ENCODE data around the gene YDJC.
"Not testable (repeated sequence)": the region's sequence is repeated elsewhere in the genome, so short reads cannot be mapped to it uniquely, and the experiment has no call there.

Gene YDJC, protein sequence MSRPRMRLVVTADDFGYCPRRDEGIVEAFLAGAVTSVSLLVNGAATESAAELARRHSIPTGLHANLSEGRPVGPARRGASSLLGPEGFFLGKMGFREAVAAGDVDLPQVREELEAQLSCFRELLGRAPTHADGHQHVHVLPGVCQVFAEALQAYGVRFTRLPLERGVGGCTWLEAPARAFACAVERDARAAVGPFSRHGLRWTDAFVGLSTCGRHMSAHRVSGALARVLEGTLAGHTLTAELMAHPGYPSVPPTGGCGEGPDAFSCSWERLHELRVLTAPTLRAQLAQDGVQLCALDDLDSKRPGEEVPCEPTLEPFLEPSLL

DNA sequence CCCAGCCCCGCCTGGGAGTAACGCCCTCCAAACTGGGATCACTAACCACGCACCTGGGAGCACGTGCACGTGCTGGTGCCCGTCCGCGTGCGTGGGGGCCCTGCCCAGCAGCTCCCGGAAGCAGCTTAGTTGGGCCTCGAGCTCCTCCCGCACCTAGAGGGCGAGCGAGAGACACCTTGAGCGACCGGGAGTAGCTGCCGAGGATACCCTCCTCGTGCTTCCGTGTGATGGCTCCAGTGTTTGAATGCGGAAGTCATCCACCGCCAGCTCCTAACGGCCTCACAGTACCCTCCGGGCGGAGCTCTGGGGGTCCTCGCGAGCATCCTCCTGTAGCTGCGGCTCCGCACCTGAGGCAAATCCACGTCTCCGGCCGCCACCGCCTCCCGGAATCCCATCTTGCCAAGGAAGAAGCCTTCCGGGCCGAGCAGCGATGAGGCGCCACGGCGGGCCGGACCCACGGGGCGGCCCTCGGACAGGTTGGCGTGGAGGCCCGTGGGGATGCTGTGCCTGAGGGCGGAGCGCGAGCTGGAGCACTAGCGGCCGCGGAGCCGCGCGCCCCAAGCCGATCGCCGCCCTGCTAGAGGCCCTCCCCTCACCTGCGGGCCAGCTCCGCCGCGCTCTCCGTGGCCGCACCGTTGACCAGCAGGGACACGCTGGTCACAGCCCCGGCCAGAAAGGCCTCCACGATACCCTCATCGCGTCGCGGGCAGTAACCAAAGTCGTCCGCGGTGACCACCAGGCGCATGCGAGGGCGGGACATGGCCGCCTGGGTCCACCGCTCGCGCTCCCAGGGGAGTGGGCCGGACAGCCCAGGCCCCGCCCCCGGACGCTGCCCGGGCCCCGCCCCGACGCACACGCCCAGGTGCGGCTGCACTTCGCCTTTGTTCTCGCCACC, at the start of gene YDJC:
Gene YDJC, minus strand, starts transcription at position 768 of the 895 bp plus-strand sequence. Its CDS starts 8 bp downstream, at position 760.
- DNase-seq: peak; percentile 94

- DNase-seq: no peak
Observed at GRCh38 chr22:21679383-21679782, 49.6 kb upstream of the YDJC start.

GRCh38 chr22:21678842-21679241, 49.0 kb upstream of the YDJC start:
- DNase-seq: not testable (repeated sequence)

DNA sequence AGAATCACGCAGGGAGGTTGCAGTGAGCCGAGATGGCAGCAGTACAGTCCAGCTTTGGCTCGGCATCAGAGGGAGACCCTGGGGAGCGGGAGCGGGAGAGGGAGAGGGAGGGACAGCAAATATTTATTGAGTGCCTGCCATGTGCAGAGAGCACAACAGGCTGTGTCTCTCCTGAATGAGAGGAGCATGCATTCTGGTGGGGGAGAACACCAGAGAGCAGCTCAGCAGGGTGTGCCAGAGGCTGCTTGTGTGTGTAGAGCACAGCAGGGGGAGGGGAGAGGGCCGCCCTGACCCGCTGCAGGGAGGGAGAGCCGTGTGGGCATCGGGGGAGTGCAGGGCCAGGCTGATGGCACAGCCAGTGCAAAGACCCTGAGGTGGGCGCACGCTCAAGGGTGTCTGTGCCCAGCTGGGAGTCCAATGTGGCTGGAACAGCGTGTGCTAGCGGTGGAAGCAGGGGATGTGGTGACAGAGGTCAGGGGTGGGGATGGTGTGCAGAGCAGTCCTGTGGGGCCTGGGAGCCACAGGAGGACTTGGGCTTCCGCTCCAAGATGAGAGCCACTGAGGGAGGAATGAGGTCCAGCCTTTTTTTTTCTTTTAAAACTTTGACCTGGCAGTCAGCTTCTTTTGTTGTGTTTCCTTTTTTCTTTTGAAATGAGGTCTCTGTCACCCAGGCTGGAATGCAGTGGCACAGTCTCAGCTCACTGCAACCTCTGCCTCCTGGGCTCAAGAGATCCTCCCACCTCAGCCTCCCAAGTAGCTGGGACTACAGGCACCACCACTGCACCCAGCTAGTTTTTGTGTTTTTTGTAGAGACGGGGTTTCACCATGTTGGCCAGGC, 48.0 kb upstream of the YDJC start:
- no peak for DNase-seq

- DNase-seq: no peak
Observed at GRCh38 chr22:21674638-21675245, 44.9 kb upstream of the YDJC start.

GRCh38 chr22:21673534-21674321, 43.9 kb upstream of the YDJC start:
- no peak for DNase-seq

DNA sequence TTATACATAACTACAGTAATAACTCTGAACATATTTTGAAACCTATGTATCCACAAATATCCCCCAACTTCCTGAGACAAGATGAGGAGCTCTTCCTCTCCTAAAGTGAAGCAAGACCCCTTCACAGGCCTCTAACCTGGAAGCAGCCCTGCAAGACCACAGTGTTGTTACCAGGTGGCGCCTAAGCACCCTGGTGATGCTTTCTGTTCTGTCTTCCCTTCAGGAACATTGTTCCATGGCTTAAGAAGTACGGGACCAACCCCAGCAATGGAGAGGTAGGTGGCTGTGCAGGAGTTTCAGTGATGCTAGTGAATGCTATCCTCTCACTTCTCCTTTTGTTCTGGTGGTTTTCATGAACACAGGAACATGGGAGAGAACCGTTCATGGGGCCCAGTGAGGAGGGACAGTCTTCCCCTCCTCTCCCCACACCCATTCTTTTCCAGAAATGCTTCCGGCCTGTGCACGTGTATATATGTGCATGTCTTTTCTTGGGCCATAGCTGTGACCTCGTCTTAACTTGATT, 42.3 kb upstream of the YDJC start:
- DNase-seq: no peak

- DNase-seq: no peak
Observed at GRCh38 chr22:21669026-21669425, 39.2 kb upstream of the YDJC start.

- no peak for DNase-seq
Observed at GRCh38 chr22:21666786-21667185, 37.0 kb upstream of the YDJC start.

DNA sequence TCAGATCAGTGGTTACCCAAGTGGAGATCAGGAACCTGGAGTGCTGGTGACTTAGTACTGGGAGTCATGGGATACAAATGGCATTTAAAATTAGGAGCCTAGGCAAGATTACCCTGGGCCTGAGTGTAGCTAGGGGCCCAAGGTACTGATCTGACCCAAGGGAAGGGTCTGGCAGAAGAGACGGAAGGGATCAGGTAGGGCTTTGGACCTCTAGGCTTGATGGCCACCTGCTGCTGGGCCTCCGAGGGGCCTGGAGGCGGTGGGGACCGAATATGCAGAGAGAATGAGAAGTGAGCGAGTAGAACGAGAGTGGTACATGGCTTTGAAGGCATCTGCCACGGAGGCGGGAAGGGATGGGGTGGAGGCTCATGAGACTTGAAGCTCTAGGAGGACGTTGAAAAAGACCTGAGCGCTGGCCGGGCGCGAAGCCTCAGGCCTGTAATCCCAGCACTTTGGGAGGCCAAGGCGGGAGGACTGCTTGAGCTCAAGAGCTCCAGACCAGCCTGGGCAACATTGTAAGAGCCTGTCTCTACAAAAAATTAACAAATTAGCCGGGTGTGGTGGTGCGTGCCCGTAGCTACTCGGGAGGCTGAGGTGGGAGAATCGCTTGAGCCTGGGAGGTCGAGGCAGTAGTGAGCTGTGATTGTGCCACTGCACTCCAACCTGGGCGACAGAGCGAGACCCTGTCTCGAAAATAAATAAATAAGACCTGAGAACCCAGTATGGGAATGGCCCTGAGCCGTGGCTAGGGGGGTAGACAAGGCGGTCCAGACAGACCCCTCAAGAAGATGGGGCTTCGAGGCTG, 35.4 kb upstream of the YDJC start:
- DNase-seq: no peak

DNA sequence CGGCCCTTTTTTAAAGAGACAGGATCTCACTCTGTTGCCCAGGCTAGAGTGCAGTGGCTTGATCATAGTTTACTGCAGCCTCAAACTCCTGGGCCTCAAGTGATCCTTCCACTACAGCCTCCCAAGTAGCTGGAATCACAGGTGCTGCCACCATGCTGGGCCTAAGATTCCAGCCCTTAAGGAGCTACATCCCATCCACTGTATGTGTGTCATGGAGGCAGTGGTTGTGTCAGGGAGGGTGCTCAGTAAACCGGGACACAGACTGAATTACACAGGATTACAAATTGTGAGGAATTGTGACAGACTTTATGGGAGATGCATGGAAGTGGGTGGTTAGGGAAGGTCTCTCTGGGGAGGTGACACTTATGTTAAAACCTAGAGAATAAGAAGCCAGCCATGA, 33.9 kb upstream of the YDJC start:
- no peak for DNase-seq

GRCh38 chr22:21661991-21662390, 32.2 kb upstream of the YDJC start:
- no peak for DNase-seq

DNA sequence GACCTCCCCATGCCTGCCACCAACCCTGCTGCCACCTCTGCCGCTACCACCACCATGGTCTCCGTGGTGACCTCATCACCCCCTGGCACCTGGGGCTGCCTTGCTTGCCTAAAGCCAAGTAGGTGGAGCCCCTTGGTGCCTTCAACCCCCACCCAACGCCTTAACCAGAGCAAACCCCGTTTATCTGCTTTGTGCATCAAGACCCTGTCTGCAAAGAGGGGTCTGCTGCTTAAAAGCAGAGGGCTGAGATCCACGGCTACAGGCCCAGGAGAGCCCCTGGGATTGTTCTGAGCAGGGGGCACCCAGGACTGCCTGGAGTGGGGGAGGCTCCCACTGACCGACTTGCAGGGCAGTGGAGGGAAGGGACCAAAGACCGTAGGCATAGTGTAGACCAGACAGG, 31.1 kb upstream of the YDJC start:
- no peak for DNase-seq

DNA sequence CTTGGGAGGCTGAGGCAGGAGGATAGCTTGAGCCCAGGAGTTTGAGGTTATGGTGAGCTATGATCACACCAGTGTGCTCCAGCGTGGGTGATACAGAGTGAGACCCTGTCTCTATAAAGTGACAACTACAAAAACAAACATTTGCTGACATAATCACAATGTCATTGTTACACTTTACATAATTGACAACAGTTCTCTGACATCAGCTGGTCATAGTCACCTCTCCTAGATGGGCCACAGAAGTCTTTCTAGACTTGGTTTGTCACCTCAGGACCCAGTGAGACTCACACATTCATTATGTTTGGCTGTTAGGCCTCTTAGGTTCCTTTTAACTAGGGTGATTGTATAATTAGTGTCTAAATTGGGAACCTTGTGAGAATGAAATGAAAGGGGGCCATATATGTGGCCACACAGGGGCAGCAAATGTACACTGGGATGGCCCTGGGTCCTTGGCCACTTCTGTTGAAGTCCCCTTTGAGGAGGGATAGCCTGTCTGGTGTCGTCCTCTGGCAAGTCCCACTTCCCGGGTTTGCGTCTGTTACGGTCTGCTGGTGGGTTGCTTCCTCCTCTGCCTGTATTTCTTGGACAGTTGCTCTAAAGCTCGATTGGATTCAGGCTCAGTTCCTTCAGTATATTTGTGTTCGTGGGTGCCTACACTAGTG, 30.2 kb upstream of the YDJC start:
- DNase-seq: no peak

DNA sequence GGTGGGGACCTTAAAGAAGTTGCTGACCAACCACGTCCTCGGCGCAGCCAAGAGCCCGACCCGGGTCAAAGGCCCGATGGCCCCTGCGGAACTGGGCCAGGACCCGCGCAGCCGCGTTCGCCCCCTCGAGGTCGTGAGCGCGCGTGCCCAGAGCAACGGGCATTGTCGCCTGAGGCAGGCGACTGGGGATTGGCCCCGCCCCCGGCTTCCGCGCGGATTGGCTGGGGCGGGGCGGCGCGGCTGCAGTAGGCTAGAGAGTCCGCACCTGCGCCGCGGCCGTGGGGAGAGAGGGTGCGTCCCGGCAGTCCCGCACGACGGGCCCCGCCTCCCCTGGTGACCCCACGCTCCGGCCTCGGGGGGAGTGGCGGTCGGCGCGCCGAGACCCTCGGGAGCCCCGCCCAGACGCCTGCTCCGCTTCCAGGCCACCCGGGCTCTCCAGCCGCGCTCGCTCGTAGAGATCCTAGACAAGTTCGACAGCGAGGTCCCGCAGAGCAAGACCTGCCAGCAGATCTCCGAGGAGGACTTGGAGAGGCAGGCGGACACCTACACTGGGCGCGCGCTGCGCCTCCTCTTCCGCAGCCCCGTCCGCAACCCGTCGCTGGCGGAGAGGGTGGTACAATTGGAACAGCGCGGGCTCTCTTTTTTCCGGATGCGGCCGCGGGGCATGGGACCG, 27.7 kb upstream of the YDJC start:
- DNase-seq: peak; percentile 70

- no peak for DNase-seq
Observed at GRCh38 chr22:21657020-21657359, 27.2 kb upstream of the YDJC start.

GRCh38 chr22:21652547-21653545, 23.0 kb upstream of the YDJC start:
- DNase-seq: no peak

DNA sequence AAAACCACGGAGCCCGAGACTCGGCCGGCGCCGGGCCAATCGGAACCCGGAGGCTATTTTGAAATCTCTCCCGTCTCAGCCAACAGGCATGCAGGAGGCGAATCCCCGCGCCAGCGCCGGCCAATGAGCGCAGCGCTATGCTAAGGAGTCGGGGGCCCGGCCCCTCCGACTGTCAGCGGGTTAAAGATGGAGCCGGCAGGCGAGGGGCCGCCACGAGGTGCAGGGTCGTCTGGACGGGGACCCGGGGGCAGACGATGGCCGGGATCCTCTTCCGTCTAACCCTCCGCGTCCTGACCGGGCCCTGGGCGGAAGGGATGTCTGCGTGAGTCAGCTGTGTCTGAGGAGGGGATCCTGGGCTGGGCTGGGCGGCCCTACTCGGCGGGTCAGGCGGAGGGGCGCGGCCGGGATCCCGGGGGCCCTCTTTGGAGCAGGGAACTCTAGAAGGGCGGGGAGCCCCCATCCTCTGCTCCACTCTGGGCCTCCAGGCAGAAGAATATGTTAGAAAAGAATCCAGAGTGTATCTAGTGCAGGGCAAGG, 22.3 kb upstream of the YDJC start:
- peak; percentile 91 for DNase-seq
